Stimulated activated CD8-positive, alpha-beta memory T cell treated with anti-CD3 and anti-CD28 coated beads, Interleukin-4, amount 100 ng/mL, for 48 hours (primary cell): ENCODE data around the gene PTN.

Experiments
- DNase-seq: peaks from one replicate; pipeline ENCODE4 v3.0.0-alpha.2; 2020

The PTN gene, protein sequence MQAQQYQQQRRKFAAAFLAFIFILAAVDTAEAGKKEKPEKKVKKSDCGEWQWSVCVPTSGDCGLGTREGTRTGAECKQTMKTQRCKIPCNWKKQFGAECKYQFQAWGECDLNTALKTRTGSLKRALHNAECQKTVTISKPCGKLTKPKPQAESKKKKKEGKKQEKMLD

GRCh38 chr7:137343281-137343841, at the start of gene PTN:
PTN (minus strand) TSS chr7:137343733; CDS start chr7:137254973, 88,760 bp downstream.
- DNase-seq: no peak

GRCh38 chr7:137390076-137390475, 46.5 kb upstream of the PTN start:
- DNase-seq: no peak

DNA sequence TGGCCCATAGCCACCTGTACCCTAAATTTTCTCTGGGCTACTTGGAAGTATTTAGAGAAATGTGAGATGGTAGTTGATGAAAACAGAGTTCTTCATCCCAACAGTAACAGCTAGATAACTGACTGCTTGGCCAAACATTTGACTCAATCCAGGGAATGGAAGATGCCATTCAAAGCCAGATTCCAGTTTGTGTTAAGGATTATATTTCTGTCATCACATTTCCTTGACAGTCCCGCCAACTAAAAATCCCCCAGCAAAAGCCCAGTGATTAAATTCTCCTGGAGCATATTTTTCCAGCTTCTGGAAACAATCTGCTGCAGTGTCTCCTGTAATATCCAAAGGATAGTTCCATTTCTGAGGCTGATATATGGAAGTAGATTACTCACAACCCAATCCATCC, 45.4 kb upstream of the PTN start:
- no peak for DNase-seq

DNA sequence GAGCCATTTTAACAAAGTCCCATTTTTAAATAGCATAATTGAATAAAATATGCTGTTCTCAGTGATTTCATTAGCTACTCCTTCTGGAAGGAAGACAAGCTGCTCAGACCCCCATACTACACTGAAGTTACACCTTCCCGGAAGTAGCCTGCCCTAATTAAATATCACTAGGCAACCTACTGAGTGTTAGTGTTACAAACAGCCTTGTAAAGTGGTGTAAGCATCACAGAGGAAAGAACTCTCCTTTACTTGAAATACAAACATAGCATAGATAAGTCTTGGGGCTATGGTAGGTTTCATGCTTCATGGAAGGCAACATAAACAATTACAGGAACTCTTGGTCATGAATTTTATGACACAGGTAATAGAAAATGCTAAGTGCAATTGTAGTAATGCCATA, 43.4 kb upstream of the PTN start:
- DNase-seq: no peak

DNA sequence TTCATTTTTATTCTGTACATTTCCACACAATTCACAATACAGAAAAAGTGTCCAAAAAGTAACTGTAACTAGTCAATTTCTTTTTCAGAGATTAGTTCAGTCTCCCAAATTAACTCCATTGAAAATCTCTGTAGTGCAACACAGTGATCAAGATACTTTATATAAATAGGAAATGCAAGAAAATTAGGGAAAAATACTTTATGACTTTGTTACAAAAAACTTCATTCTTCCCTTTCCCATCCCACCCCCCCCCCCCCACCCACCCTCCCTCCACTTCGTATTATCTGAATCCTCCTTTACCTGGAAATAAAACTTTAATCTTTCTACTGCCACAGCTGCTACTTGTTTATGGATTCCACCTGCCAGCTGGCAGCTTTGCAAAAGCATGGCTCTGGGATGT, 37.5 kb upstream of the PTN start:
- no peak for DNase-seq

DNA sequence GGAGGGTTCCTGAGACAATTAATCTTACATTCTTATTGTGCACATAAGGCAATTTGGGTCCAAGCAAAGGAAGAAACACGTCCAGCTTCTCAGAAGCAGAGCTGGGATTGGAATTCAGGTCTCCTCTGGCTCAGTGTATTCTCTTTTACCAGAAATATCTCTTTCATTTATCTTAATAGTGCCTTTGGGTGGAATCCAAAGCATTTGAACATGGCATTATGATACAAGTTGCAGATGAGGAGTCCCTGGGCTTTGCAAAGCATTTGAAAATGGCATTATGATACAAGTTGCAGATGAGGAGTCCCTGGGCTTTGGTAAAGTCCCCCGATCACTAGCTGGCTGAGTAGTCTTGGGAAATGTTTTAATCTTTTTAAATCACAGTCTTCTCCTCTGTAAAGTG, 30.0 kb upstream of the PTN start:
- DNase-seq: no peak

DNA sequence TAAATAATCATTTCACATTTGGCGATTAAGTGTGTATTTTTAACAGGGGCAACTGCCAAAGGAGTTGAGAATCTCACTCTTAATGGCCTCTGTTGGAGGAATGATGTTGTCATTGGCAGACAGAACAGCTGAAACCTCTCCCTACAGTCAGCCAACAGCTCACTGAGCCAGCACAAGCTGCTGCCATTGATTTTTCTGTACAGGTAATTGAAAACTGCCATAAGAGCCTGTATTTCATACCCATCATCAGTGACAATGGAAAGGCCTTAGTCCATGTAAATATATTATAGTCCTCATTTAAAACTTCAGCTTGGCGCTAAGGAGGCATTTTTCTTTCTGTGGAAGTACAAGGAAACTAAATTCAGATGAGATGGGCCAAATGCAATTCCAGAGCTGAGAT, 28.1 kb upstream of the PTN start:
- DNase-seq: no peak

GRCh38 chr7:137366995-137367394, 23.5 kb upstream of the PTN start:
- no peak for DNase-seq

GRCh38 chr7:137363683-137364082, 20.1 kb upstream of the PTN start:
- no peak for DNase-seq

- no peak for DNase-seq
Measured at GRCh38 chr7:137360087-137360679, 16.6 kb upstream of the PTN start.

GRCh38 chr7:137354961-137355360, 11.4 kb upstream of the PTN start:
- DNase-seq: no peak

DNA sequence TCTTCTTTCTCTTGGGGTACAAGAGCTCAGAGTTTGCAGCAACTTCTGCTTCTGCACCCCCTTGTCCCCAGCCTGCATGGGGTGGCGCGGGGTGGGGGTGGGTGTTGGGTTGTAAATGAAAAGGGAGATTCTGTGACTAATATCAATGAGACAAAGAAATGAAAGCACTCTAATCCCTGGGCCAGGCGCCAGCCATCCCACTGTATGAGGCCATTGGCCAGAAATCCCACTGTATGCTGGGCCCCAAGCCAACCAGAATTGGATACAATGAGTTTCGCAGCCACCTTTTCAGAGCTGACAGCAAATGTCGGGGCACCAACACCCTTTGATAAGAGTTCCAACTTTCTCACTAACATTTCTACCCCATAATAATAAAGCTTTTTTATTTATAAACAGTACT, 10.9 kb upstream of the PTN start:
- no peak for DNase-seq

GRCh38 chr7:137351941-137352340, 8.4 kb upstream of the PTN start:
- DNase-seq: no peak

DNA sequence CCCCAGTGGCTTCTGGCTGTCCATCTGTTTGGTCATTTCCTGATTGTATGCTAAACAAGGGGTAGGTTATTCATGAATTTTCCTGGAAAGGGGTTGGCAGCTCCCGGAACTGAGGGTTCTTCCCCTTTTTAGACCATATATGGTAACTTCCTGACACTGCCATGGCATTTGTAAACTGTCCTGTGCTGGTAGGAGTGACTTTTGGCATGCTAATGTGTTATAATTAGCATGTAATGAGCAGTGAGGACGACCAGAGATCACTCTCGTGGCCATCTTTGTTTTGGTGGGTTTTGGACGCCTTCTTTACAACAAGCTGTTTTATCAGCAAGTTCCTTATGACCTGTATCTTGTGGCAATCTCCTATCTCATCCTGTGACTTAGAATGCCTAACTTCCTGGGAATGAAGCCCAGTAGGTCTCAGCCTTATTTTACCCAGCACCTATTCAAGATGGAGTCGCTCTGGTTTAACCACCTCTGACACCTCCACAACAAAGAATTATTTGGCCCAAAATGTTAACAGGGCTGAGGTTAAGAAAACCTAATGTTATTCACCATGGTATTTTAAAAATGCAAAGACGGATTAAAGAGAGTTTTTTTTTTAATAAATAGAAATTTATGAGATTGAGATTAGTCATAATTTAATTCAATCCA, 2.4 kb upstream of the PTN start:
- no peak for DNase-seq

DNA sequence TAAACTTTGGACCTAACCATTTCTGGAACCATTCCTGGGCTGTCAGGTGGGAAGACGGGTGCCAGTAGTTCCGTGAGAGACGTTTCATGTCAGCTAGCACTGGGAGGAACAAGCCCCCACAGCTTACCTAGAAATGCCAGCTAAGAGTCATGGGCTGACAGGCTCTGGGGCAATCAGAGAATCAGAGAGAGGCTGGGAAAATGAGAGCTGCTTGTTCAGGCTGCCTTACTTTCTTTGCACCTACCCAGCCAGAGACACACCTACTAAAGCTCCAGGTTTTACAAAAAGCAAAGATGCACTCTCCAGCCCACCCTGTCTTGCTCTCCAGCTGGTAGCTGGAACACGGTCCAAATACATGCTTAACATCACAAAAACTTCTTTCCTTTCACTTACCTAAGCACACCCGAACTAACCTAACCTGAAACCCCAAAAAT, 688 bp downstream of the PTN start:
- DNase-seq: no peak

DNA sequence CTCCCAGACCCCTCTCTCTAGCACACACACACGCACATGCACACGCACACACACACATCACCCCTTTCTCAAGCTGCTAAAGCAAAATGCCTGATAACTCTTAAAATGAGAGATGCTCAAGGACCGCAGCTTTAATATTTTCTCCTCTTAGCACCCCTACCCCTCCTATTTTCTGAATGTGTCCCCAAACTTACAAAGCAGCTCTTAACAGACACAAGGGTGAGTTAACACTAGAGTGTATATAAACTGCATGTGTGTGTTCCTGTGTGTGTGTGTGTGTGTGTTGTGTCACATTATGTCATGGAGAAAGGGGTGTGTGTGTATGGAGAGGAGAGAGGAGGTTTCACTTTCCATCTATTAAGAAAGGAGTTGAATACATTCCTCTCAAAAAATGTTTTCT, 1.3 kb downstream of the PTN start:
- no peak for DNase-seq

GRCh38 chr7:137337902-137338301, 5.6 kb downstream of the PTN start:
- no peak for DNase-seq

- DNase-seq: no peak
Measured at GRCh38 chr7:137335814-137336213, 7.7 kb downstream of the PTN start.

GRCh38 chr7:137331378-137331777, 12.2 kb downstream of the PTN start:
- DNase-seq: no peak

DNA sequence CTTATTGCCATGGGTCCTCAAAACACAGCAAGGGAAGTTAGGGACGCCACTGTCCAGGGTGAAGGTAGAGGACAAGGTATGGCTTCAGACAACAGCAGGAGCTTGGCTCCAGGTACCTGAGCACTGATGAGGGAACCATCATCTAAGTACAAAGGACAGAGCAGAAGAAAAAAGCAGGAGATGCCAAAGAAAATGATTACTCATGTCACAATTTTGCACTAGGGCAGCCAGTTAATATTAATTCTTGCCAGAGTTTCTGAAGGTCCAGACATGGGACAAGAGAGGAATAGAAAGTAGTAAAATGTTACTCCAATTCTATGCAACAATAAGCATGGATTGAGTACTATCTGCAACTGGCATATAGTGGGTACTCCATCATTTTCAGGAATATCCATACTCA, 14.1 kb downstream of the PTN start:
- DNase-seq: no peak

GRCh38 chr7:137328373-137329120, 15.0 kb downstream of the PTN start:
- DNase-seq: no peak

- no peak for DNase-seq
Measured at GRCh38 chr7:137325927-137326326, 17.6 kb downstream of the PTN start.
